Measurements from ENCODE around the gene ZWILCH.
"Not testable (repeated sequence)": the region's sequence is repeated elsewhere in the genome, so short reads cannot be mapped to it uniquely, and the experiment has no call there.

ZWILCH gene

GRCh38 chr15:66581972-66582537 is 76.9 kb downstream of the ZWILCH start:
- TF ChIP-seq CTCF (IDR thresholded peaks at IDR 0.05; ENCODE audit: control insufficient read depth, extremely low read depth, insufficient read depth): no peak
- peak; percentile 98 for DNase-seq (ENCODE audit: low read depth)
- peak overlapping the region; percentile 42 for H3K4me3 ChIP-seq (ENCODE audit: low read depth, low read length)

- no peak for DNase-seq (ENCODE audit: low read depth)
- no peak overlapping the region for H3K4me3 ChIP-seq (ENCODE audit: low read depth, low read length)
- no peak for TF ChIP-seq CTCF (IDR thresholded peaks at IDR 0.05; ENCODE audit: control insufficient read depth, extremely low read depth, insufficient read depth)
Observed at GRCh38 chr15:66586155-66586976, 81.2 kb downstream of the ZWILCH start.

- no peak for DNase-seq (ENCODE audit: low read depth)
- no peak overlapping the region for H3K4me3 ChIP-seq (ENCODE audit: low read depth, low read length)
- TF ChIP-seq CTCF (IDR thresholded peaks at IDR 0.05; ENCODE audit: control insufficient read depth, extremely low read depth, insufficient read depth): no peak
Observed at GRCh38 chr15:66587020-66587419, 81.9 kb downstream of the ZWILCH start.

- TF ChIP-seq CTCF (IDR thresholded peaks at IDR 0.05; ENCODE audit: control insufficient read depth, extremely low read depth, insufficient read depth): no peak
- no peak for DNase-seq (ENCODE audit: low read depth)
- no peak overlapping the region for H3K4me3 ChIP-seq (ENCODE audit: low read depth, low read length)
Observed at GRCh38 chr15:66587749-66588148, 82.6 kb downstream of the ZWILCH start.

- TF ChIP-seq CTCF (IDR thresholded peaks at IDR 0.05; ENCODE audit: control insufficient read depth, extremely low read depth, insufficient read depth): no peak
- DNase-seq (ENCODE audit: low read depth): no peak
- no peak overlapping the region for H3K4me3 ChIP-seq (ENCODE audit: low read depth, low read length)
Observed at GRCh38 chr15:66588537-66588936, 83.4 kb downstream of the ZWILCH start.

- TF ChIP-seq CTCF (IDR thresholded peaks at IDR 0.05; ENCODE audit: control insufficient read depth, extremely low read depth, insufficient read depth): no peak
- DNase-seq (ENCODE audit: low read depth): no peak
- no peak overlapping the region for H3K4me3 ChIP-seq (ENCODE audit: low read depth, low read length)
Observed at GRCh38 chr15:66588971-66589370, 83.8 kb downstream of the ZWILCH start.

- not testable (repeated sequence) for DNase-seq (ENCODE audit: low read depth); H3K4me3 ChIP-seq (ENCODE audit: low read depth, low read length)
Observed at GRCh38 chr15:66589429-66589828, 84.3 kb downstream of the ZWILCH start.

Data from LNCaP clone FGC (cell line).